ENCODE data around the gene SPATA13. TPM values are rescaled to one million over a fixed set of nuclear protein-coding genes. Genes with fewer than 3 reads are reported as not detected.

Gene SPATA13
- total RNA-seq, 1 experiment from 2014 or later, result 21.4 TPM

DNA sequence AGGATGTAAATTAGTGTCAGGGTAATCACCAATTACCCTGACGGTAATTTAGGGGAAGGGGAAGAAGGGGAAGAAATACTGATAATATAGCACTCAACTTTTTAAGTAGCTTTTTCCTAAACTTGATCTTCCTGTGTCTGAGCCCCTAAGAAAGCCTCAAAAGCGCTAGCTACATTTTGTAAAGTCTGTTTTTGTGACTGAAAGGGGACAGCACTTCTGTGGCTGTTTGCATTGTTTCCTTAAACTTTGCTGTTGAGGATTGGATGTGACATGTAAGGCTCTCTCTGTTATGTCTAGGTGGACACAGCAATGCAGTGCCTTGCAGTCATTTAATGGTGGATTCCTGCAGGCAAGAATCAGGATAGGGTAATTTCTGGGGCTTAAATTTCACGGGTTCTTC, 42.8 kb downstream of the SPATA13 start:
- CTCF ChIA-PET, result no interaction called here
- Histone ChIP-seq H4K20me1 (ENCODE audit: insufficient read depth) (no peaks in the 10 kb centered on the region), H3K9me3 (ENCODE audit: control insufficient read depth in 1 of 2, insufficient read depth in 1 of 2, low read depth in 1 of 2, low read length in 2 of 2) (no peaks in the 10 kb centered on the region), H2AFZ (ENCODE audit: low read depth, low read length, poor library complexity, severe bottlenecking) (no peak overlapping the region), H3K4me1 (ENCODE audit: control insufficient read depth in 1 of 2, insufficient read depth in 2 of 2, low read length in 2 of 2) (peaks cover 5 to 10% of the 10 kb centered on the region in 2 experiments), H3K36me3 (ENCODE audit: control insufficient read depth in 1 of 2, insufficient read depth in 2 of 2, low read length in 2 of 2) (no peaks in the 10 kb centered on the region), H3K9ac (ENCODE audit: low read length) (no peak overlapping the region), H3K4me3 (replicated peaks in 1 of 2; ENCODE audit: low read depth in 1 of 2, low read length in 2 of 2) (no peak overlapping the region), H3K27me3 (ENCODE audit: insufficient read depth, low read length) (no peaks in the 10 kb centered on the region), H3K9me2 (ENCODE audit: insufficient read depth) (no peaks in the 10 kb centered on the region), H3K4me2 (ENCODE audit: low read length) (no peak overlapping the region), H3K79me2 (ENCODE audit: insufficient read depth, low read length) (peaks cover 30% of the 10 kb centered on the region), H3K27ac (ENCODE audit: low read depth, low read length) (no peak overlapping the region)
- RAD21 ChIA-PET (ENCODE audit: low non-redundant PET in 1 of 2, low total read pairs in 2 of 2, uncharacterized antibody in 2 of 2, unreplicated experiment in 2 of 2), result no interaction called here
- TF ChIP-seq CEBPB (IDR thresholded peaks at IDR 0.05; ENCODE audit: low read depth) (no peak), POLR2AphosphoS5 (IDR thresholded peaks at IDR 0.05; ENCODE audit: low read depth, low read length) (no peak), SIN3A (IDR thresholded peaks at IDR 0.05; ENCODE audit: low read depth) (no peak), SP1 (IDR thresholded peaks at IDR 0.05; ENCODE audit: low read depth) (no peak), ELF1 (IDR thresholded peaks at IDR 0.05; ENCODE audit: borderline replicate concordance, low read depth) (no peak)
- BruUV-seq (replicated peaks), result no TSS peak
- intact Hi-C loops (cut with micrococcal nuclease), result no loop called here
- no peak for ATAC-seq
- no peak for DNase-seq (ENCODE audit: low read depth, low spot score)
- POLR2A ChIA-PET, result no interaction called here

- intact Hi-C loops (cut with micrococcal nuclease), result no loop called here
- no peak for ATAC-seq
- RAD21 ChIA-PET (ENCODE audit: low non-redundant PET in 1 of 2, low total read pairs in 2 of 2, uncharacterized antibody in 2 of 2, unreplicated experiment in 2 of 2), result no interaction called here
- POLR2A ChIA-PET, result no interaction called here
- Histone ChIP-seq H3K4me2 (ENCODE audit: low read length) (no peak overlapping the region), H3K79me2 (ENCODE audit: insufficient read depth, low read length) (peaks cover 33% of the 10 kb centered on the region), H3K9ac (ENCODE audit: low read length) (no peak overlapping the region), H4K20me1 (ENCODE audit: insufficient read depth) (no peaks in the 10 kb centered on the region), H3K27ac (ENCODE audit: low read depth, low read length) (no peak overlapping the region), H3K9me3 (ENCODE audit: control insufficient read depth in 1 of 2, insufficient read depth in 1 of 2, low read depth in 1 of 2, low read length in 2 of 2) (no peaks in the 10 kb centered on the region), H3K27me3 (ENCODE audit: insufficient read depth, low read length) (no peaks in the 10 kb centered on the region), H3K36me3 (ENCODE audit: control insufficient read depth in 1 of 2, insufficient read depth in 2 of 2, low read length in 2 of 2) (no peaks in the 10 kb centered on the region), H3K4me3 (replicated peaks in 1 of 2; ENCODE audit: low read depth in 1 of 2, low read length in 2 of 2) (no peak overlapping the region), H3K4me1 (ENCODE audit: control insufficient read depth in 1 of 2, insufficient read depth in 2 of 2, low read length in 2 of 2) (peaks cover 9 to 15% of the 10 kb centered on the region in 2 experiments), H3K9me2 (ENCODE audit: insufficient read depth) (no peaks in the 10 kb centered on the region), H2AFZ (ENCODE audit: low read depth, low read length, poor library complexity, severe bottlenecking) (no peak overlapping the region)
- DNase-seq (ENCODE audit: low read depth, low spot score), result no peak
- CTCF ChIA-PET, result interaction anchor here (0.8 kb wide), 1 partner anchor 25 kb away, joined by 4 read pairs; no protein-coding TSS in a partner anchor
- no TSS peak for BruUV-seq (replicated peaks)
- TF ChIP-seq CBX3 (IDR thresholded peaks at IDR 0.05; ENCODE audit: low read depth), result no peak
- TF ChIP-seq, protein P1, sequence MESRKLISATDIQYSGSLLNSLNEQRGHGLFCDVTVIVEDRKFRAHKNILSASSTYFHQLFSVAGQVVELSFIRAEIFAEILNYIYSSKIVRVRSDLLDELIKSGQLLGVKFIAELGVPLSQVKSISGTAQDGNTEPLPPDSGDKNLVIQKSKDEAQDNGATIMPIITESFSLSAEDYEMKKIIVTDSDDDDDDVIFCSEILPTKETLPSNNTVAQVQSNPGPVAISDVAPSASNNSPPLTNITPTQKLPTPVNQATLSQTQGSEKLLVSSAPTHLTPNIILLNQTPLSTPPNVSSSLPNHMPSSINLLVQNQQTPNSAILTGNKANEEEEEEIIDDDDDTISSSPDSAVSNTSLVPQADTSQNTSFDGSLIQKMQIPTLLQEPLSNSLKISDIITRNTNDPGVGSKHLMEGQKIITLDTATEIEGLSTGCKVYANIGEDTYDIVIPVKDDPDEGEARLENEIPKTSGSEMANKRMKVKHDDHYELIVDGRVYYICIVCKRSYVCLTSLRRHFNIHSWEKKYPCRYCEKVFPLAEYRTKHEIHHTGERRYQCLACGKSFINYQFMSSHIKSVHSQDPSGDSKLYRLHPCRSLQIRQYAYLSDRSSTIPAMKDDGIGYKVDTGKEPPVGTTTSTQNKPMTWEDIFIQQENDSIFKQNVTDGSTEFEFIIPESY (IDR thresholded peaks at IDR 0.05; ENCODE audit: extremely low read depth, insufficient replicate concordance, low read length), result no peak
- no peak for TF ChIP-seq SP1 (IDR thresholded peaks at IDR 0.05; ENCODE audit: low read depth)
- TF ChIP-seq CTCF (IDR thresholded peaks at IDR 0.05 in 2 of 3, conservative IDR thresholded peaks at IDR 0.05 in 1 of 3; ENCODE audit: borderline replicate concordance in 1 of 3, insufficient read depth in 1 of 3, low read depth in 2 of 3, low read length in 2 of 3), result no peak
- no peak for TF ChIP-seq ELF1 (IDR thresholded peaks at IDR 0.05; ENCODE audit: borderline replicate concordance, low read depth)
- no peak for TF ChIP-seq EGR1 (IDR thresholded peaks at IDR 0.05; ENCODE audit: low read depth)
- no peak for TF ChIP-seq ZFX (IDR thresholded peaks at IDR 0.05)
- TF ChIP-seq POLR2A (IDR thresholded peaks at IDR 0.05; ENCODE audit: borderline replicate concordance, extremely low read depth, insufficient read depth, insufficient read length), result no peak
- TF ChIP-seq ZNF274 (IDR thresholded peaks at IDR 0.05; ENCODE audit: low read depth, low read length), result no peak
- TF ChIP-seq EZH2 (IDR thresholded peaks at IDR 0.05), result no peak
- TF ChIP-seq YY1 (IDR thresholded peaks at IDR 0.05; ENCODE audit: extremely low read depth, insufficient replicate concordance, low read depth, low read length), result no peak
- no peak for TF ChIP-seq TCF7L2 (IDR thresholded peaks at IDR 0.05; ENCODE audit: borderline replicate concordance, extremely low read depth, insufficient read depth, insufficient read length)
- no peak for TF ChIP-seq JUND (IDR thresholded peaks at IDR 0.05)
- TF ChIP-seq FOSL1 (IDR thresholded peaks at IDR 0.05; ENCODE audit: low read depth), result no peak
- no peak for TF ChIP-seq RAD21 (IDR thresholded peaks at IDR 0.05; ENCODE audit: low read depth)
- TF ChIP-seq CEBPB (IDR thresholded peaks at IDR 0.05; ENCODE audit: low read depth), result no peak
- TF ChIP-seq SRF (IDR thresholded peaks at IDR 0.05; ENCODE audit: low read depth), result no peak
These were observed 43.3 kb downstream of the SPATA13 start for GRCh38 chr13:24203811-24204210.

Measured in HCT116 (cell line).